Nephron (organoid): ENCODE results near the gene RIMOC1.
A peak's percentile ranks its signal among the peaks of the same experiment; 100 is the strongest.

ENCODE experiments used
- H3K27ac Mint-ChIP-seq, 3 experiments: 2 replicates each; pipeline ENCODE4 v1.8.0; 2020; ENCODE audit warnings: mixed read lengths in 3 of 3, mild to moderate bottlenecking in 2 of 3, moderate library complexity in 1 of 3
- H3K27me3 Mint-ChIP-seq: 2 replicates; pipeline ENCODE4 v1.8.0; 2021; ENCODE audit warnings: low read depth, mild to moderate bottlenecking, moderate library complexity, mixed read lengths
- H3K36me3 Mint-ChIP-seq: 2 replicates; pipeline ENCODE4 v1.8.0; 2020; ENCODE audit warnings: low read depth, mixed read lengths
- H3K4me1 Mint-ChIP-seq: 2 replicates; pipeline ENCODE4 v1.8.0; 2020; ENCODE audit warnings: mixed read lengths
- H3K4me3 Mint-ChIP-seq, 3 experiments: 2 replicates each; pipeline ENCODE4 v1.8.0; 2020; ENCODE audit warnings: mild to moderate bottlenecking in 3 of 3, mixed read lengths in 3 of 3, moderate library complexity in 2 of 3
- H3K9me3 Mint-ChIP-seq: 2 replicates; pipeline ENCODE4 v1.8.0; 2020; ENCODE audit warnings: mixed read lengths
- CTCF ChIP-seq, 3 experiments: fragments of 200-600 bp; sonication (generic); IDR thresholded peaks; one replicate each; pipeline ENCODE4 v1.5.0; 2021; ENCODE audit warnings: antibody characterized with exemption in 3 of 3; ENCODE audit not compliant: unreplicated experiment in 3 of 3

RIMOC1 gene

GRCh38 chr5:41903892-41904799, at the start of gene RIMOC1:
TSS of gene RIMOC1 (plus strand) at chr5:41904344. CDS start at chr5:41904368, 24 bp downstream.
- peaks cover 21% of the 10 kb centered on the region for H3K36me3 Mint-ChIP-seq
- H3K4me1 Mint-ChIP-seq, result peaks cover 21% of the 10 kb centered on the region
- peak within 1 kb of the TSS; percentile 92 to 99 (median 95) for H3K4me3 Mint-ChIP-seq
- peak within 1 kb of the TSS; percentile 88 to 97 (median 91) for H3K27ac Mint-ChIP-seq
- H3K27me3 Mint-ChIP-seq, result peaks cover 4% of the 10 kb centered on the region
- no peaks in the 10 kb centered on the region for H3K9me3 Mint-ChIP-seq
- no peak for TF ChIP-seq CTCF (IDR thresholded peaks at IDR 0.05; ENCODE audit: unreplicated experiment in 3 of 3)

- Mint-ChIP-seq H3K4me1 (no peaks in the 10 kb centered on the region), H3K4me3 (no peak overlapping the region), H3K36me3 (peaks cover 21% of the 10 kb centered on the region), H3K27ac (no peak overlapping the region), H3K9me3 (no peaks in the 10 kb centered on the region), H3K27me3 (no peaks in the 10 kb centered on the region)
- TF ChIP-seq CTCF (IDR thresholded peaks at IDR 0.05; ENCODE audit: unreplicated experiment in 3 of 3), result peak; percentile 69 to 81 (median 80)
Measured at GRCh38 chr5:41856644-41857491, 47.3 kb upstream of the RIMOC1 start.

- H3K4me3 Mint-ChIP-seq, result no peak overlapping the region
- H3K36me3 Mint-ChIP-seq, result peaks cover 20% of the 10 kb centered on the region
- H3K27me3 Mint-ChIP-seq, result no peaks in the 10 kb centered on the region
- no peaks in the 10 kb centered on the region for H3K4me1 Mint-ChIP-seq
- H3K9me3 Mint-ChIP-seq, result no peaks in the 10 kb centered on the region
- H3K27ac Mint-ChIP-seq, result no peak overlapping the region
- TF ChIP-seq CTCF (IDR thresholded peaks at IDR 0.05; ENCODE audit: unreplicated experiment in 3 of 3), result no peak
Measured at GRCh38 chr5:41857989-41858388, 46.2 kb upstream of the RIMOC1 start.

- Mint-ChIP-seq H3K27ac (no peak overlapping the region), H3K4me3 (no peak overlapping the region), H3K9me3 (no peaks in the 10 kb centered on the region), H3K36me3 (peaks cover 14% of the 10 kb centered on the region), H3K27me3 (no peaks in the 10 kb centered on the region), H3K4me1 (no peaks in the 10 kb centered on the region)
- TF ChIP-seq CTCF (IDR thresholded peaks at IDR 0.05; ENCODE audit: unreplicated experiment in 3 of 3), result no peak
Measured at GRCh38 chr5:41858890-41859289, 45.3 kb upstream of the RIMOC1 start.

GRCh38 chr5:41863871-41864486, 40.2 kb upstream of the RIMOC1 start:
- TF ChIP-seq CTCF (IDR thresholded peaks at IDR 0.05; ENCODE audit: unreplicated experiment in 3 of 3), result no peak
- peaks cover 12% of the 10 kb centered on the region for H3K4me1 Mint-ChIP-seq
- H3K27me3 Mint-ChIP-seq, result no peaks in the 10 kb centered on the region
- H3K4me3 Mint-ChIP-seq, result no peak overlapping the region
- no peak overlapping the region for H3K27ac Mint-ChIP-seq
- no peaks in the 10 kb centered on the region for H3K9me3 Mint-ChIP-seq
- H3K36me3 Mint-ChIP-seq, result peaks cover 11% of the 10 kb centered on the region
